ENCODE results near the gene TRIM39.
"Not testable (repeated sequence)": the region's sequence is repeated elsewhere in the genome, so short reads cannot be mapped to it uniquely, and the experiment has no call there.

TRIM39 gene

DNA sequence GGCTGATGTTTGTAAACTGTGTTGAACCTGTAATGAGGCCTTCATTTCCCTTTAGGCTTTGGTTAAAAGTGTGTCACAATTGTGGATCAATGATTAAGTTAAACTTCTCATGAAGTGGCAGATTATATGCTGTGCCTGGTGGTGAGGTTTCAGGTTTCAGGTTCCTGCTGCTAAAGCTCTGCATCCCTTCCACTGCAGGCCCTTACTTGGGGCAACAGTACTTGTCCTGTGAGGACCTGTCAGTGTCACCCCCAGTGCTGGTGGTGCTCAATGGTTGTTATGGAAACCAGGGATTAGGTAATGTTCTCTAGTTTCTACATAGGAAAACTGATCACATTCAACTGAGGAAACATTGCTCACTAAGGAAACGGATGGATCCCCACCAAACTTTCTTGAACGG lies 36.7 kb downstream of the TRIM39 start:
- DNase-seq (ENCODE audit: low read depth in 2 of 2): no peak

DNA sequence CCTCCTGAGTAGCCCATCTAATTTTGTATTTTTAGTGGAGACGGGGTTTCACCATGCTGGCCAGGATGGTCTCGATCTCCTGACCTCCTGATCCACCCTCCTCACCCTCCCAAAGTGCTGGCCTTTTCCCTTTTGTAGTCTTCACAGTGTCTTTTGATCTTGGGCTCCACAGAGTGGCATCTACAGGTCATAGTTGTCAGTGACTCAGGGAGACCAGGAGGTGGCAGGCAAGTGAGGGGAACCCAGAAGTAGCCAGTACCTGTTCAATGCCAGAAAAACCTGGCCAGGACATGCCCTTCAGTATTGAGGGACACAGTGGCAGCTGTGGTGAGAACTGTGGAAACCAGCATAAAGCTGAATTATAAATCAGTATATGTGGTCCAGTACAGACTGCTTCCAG lies 37.9 kb downstream of the TRIM39 start:
- DNase-seq (ENCODE audit: low read depth in 2 of 2): no peak

DNA sequence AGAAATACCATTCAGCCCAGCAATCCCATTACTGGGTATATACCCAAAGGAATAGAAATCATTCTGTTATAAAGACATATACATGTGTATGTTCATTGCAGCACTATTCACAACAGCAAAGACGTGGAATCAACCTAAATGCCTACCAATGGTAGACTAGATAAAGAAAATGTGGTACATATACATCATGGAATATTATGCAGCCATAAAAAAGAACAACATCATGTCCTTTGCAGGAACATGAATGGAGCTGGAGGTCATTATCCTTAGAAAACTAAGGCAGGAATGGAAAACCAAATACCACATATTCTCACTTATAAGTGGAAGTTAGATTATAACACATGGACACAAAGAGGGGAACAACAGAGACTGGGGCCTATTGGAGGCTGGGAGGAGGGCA lies 42.6 kb downstream of the TRIM39 start:
- not testable (repeated sequence) for DNase-seq (ENCODE audit: low read depth in 2 of 2)

DNA sequence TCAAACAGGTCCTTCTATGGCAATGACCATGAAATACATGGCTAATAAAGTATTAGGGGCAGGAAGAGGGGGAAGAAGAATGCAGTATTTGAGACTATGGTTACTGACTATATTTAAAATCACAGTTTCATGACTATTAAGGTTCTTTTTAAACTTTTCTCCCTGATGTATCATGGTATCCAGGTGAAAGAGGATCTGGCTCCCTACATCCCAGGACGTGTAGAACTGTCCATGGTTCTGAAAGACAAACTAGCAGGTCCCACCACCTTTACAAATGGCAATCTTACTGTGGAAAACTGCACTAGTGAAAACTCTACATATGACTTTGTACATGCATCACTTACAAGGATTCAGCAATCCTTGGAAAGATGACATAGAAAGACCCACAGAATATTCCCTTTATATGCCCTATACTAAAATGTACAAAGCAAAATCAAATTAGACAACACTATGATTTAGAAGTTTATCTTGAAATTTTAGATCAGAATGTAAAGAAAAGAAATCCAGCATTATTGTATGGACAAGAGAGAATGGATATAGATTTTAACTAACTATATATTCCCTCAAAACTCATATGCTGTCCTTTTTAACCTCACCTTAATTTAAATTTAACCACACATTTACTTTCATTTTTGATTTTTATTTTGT lies 51.7 kb downstream of the TRIM39 start:
- DNase-seq (ENCODE audit: low read depth in 2 of 2): no peak

DNA sequence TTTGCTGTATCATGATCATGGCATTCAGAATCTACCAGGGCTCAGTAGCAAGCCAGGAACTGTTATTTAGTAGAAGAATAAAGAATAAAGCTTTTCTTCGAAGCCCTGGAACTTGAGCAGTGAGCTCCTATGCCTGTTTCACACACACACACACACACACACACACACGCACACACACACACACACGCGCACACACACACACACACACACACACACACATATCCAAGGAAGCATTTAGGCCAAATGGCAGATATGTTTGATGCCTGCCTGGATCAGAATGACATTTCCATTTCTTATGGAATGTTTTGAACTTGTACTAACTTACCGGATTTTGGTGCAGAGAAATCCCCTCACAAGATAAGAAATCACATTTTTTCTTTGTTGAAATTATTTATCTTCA lies 53.7 kb downstream of the TRIM39 start:
- no peak for DNase-seq (ENCODE audit: low read depth in 2 of 2)

DNA sequence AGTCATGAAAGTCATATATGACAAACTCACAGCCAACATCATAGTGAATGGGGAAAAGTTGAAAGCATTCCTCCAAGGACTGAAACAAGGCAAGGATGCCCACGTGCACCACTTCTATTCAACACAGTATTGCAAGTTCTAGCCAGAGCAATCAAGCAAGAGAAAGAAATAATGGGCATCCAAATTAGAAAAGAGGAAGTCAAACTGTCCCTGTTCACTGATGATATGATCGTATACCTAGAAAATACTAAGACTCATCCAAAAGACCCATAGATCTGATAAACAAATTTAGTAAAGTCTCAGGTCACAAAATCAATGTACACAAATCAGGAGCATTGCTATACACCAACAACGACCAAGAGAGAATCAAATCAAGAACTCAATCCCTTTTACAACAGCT lies 59.4 kb downstream of the TRIM39 start:
- DNase-seq (ENCODE audit: low read depth in 2 of 2): no peak

DNA sequence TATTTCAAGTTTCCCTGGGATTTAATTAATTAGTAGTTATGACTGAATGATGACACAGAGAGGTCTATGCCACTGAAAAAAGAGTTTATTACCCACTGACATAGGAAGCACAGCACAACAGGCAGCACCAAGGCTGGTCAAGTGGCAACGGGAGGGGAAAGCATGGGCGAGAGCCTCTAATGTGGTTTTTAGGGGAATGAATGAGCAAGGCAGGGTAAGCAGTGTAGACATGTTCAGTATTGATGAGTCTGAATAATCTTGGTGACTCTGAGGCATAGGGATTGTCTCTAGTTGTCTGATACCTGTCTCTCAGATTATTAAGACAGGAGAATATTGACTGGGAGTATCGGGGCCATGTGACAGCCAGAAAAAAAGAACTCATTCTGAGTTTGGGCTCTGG lies 64.5 kb downstream of the TRIM39 start:
- no peak for DNase-seq (ENCODE audit: low read depth in 2 of 2)
